Measurements from ENCODE around the gene SLC29A3. TPM values are rescaled to one million over a fixed set of nuclear protein-coding genes. Genes with fewer than 3 reads are reported as not detected.

SLC29A3 gene
- total RNA-seq, 1 donor from 2014 or later = 1.7 TPM

DNA sequence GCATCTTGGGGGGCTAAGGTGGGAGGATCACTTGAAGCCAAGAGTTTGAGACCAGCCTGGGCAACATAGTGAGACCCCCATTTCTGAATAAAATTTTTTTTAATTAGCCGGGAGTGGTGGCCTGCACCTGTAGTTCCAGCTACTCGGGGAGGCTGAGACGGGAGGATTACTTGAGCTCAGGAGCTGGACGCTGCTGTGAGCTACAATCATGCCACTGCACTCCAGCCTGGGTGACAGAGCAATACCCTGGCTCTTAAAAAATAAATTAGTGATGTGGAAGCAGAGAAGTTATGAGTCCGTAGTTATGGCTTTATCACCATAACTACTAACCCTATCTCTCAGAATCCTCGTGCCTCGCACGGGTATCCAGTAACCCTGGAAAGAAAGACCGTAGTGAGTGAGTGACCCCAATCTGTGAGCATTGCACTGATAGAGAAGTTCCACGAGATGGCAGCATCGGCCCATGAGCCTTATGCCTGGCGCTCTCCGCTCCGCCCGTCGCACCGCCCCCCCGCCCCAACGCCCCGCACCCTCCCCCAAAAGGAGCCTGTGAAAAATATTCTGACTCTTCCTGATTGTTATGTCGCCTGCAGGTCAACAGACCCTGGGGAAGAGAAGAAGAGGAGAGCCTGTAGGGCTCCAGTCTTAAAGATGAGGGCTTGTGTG lies 4.9 kb upstream of the SLC29A3 start:
- peak; percentile 50 for DNase-seq
- Histone ChIP-seq H3K27ac (replicated peaks) (peak overlapping the region; percentile 47), H3K27me3 (ENCODE audit: low read depth) (no peaks in the 10 kb centered on the region), H3K36me3 (no peaks in the 10 kb centered on the region), H3K4me1 (peaks cover 25% of the 10 kb centered on the region), H3K9me3 (replicated peaks) (no peaks in the 10 kb centered on the region), H3K4me3 (peak overlapping the region; percentile 42)
- TF ChIP-seq, protein P1, sequence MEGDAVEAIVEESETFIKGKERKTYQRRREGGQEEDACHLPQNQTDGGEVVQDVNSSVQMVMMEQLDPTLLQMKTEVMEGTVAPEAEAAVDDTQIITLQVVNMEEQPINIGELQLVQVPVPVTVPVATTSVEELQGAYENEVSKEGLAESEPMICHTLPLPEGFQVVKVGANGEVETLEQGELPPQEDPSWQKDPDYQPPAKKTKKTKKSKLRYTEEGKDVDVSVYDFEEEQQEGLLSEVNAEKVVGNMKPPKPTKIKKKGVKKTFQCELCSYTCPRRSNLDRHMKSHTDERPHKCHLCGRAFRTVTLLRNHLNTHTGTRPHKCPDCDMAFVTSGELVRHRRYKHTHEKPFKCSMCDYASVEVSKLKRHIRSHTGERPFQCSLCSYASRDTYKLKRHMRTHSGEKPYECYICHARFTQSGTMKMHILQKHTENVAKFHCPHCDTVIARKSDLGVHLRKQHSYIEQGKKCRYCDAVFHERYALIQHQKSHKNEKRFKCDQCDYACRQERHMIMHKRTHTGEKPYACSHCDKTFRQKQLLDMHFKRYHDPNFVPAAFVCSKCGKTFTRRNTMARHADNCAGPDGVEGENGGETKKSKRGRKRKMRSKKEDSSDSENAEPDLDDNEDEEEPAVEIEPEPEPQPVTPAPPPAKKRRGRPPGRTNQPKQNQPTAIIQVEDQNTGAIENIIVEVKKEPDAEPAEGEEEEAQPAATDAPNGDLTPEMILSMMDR (IDR thresholded peaks at IDR 0.05; ENCODE audit: borderline replicate concordance) = peak; percentile 99
- intact Hi-C loops (cut with micrococcal nuclease) = loop anchor here (10.0 kb wide), 1 partner anchor 261 kb away; no protein-coding TSS in a partner anchor

DNA sequence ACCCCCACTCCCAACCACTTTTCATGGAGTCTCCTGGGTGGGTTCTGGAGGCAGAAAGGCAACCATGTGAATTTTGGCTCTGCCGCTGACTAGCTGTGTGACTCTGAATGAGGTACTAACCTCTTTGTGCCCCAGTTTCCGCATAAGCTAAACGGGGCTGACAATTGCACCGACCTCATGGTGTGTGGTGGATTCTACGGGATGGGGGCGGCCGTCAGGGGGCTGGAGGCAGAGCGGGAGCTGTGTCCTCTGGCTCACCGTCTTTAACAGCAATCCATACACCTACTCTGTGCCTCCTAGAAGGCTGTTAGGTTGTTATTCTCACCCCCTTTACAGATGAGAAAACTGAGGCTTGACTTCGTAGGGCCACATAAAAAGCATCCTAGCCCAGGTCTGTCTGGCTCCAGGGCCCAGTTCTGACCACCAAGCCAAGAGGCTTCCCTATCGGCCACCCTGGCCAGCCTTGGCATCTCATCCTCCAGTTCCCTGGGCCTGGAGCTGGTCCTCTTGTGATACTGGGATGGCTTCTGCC lies 4.3 kb upstream of the SLC29A3 start:
- intact Hi-C loops (cut with micrococcal nuclease) = loop anchor here (10.0 kb wide), 1 partner anchor 260 kb away; no protein-coding TSS in a partner anchor
- no peak for DNase-seq
- Histone ChIP-seq H3K36me3 (no peaks in the 10 kb centered on the region), H3K4me1 (peaks cover 31% of the 10 kb centered on the region), H3K27me3 (ENCODE audit: low read depth) (no peaks in the 10 kb centered on the region), H3K27ac (replicated peaks) (no peak overlapping the region), H3K4me3 (peak overlapping the region; percentile 42), H3K9me3 (replicated peaks) (no peaks in the 10 kb centered on the region)
- TF ChIP-seq, protein P1 (IDR thresholded peaks at IDR 0.05; ENCODE audit: borderline replicate concordance) = no peak

DNA sequence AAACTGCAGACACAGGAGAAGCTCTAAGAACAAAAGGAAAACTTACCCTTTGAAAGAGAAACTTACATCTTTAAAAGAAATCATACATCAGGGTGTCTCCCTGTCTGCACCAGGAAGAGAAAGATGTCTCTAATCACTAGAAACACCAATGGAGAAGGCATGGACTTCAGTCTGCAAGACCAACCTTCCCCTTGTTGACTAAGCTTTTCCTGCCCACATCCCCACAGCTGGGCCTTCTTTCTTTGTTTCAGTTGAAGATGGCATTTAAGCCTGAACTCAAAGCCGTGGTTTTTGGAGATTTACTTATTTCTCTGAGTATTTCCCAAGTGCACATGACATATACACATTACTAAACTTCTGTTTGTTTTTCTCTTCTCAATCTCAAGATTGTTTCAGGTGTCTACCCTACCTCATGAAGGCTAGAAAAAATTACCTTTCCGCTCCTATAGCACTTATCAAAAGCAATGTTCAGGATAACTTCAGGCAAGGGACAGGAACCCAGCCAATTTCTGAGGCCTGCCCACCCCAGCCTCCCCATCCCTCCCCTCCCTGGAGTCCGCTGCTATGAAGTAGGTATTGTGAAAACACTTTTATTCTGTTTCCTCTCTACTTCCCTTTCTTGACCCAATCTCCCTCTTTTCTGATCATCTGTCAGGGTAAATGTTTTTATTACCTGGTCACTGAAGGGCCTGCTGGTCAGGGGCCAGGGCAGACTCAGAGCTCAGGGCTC lies 2.8 kb upstream of the SLC29A3 start:
- H3K4me3 ChIP-seq = no peak overlapping the region
- peaks cover 41% of the 10 kb centered on the region for H3K4me1 ChIP-seq
- no peak for DNase-seq
- no peaks in the 10 kb centered on the region for H3K36me3 ChIP-seq
- no peaks in the 10 kb centered on the region for H3K27me3 ChIP-seq (ENCODE audit: low read depth)
- TF ChIP-seq, protein P1 (IDR thresholded peaks at IDR 0.05; ENCODE audit: borderline replicate concordance) = no peak
- intact Hi-C loops (cut with micrococcal nuclease) = loop anchor here (10.0 kb wide), 1 partner anchor 259 kb away; no protein-coding TSS in a partner anchor
- H3K9me3 ChIP-seq (replicated peaks) = no peaks in the 10 kb centered on the region
- H3K27ac ChIP-seq (replicated peaks) = no peak overlapping the region

DNA sequence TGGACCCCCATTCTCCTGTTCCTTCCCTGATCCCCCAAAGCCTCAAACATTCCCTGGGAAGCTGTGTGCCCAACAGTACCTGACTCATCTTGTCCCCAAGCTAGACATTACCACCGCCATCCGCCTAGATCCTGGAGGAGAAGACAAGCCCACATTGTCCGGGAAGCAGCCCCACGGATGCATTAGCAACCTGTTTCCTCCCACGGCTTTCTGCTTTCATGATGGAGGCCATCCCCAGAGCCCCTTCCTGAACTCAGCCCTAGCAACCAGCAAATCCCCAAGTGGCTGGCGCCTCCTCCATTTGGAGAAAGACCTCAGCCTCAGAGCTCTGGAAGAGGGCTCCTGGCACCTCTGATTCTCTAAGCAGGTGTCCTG lies 2.3 kb upstream of the SLC29A3 start:
- DNase-seq = no peak
- H3K4me1 ChIP-seq = peaks cover 41% of the 10 kb centered on the region
- intact Hi-C loops (cut with micrococcal nuclease) = loop anchor here (10.0 kb wide), 1 partner anchor 258 kb away; no protein-coding TSS in a partner anchor
- no peaks in the 10 kb centered on the region for H3K36me3 ChIP-seq
- no peaks in the 10 kb centered on the region for H3K9me3 ChIP-seq (replicated peaks)
- no peak overlapping the region for H3K27ac ChIP-seq (replicated peaks)
- H3K27me3 ChIP-seq (ENCODE audit: low read depth) = no peaks in the 10 kb centered on the region
- no peak overlapping the region for H3K4me3 ChIP-seq
- TF ChIP-seq, protein P1 (IDR thresholded peaks at IDR 0.05; ENCODE audit: borderline replicate concordance) = no peak

DNA sequence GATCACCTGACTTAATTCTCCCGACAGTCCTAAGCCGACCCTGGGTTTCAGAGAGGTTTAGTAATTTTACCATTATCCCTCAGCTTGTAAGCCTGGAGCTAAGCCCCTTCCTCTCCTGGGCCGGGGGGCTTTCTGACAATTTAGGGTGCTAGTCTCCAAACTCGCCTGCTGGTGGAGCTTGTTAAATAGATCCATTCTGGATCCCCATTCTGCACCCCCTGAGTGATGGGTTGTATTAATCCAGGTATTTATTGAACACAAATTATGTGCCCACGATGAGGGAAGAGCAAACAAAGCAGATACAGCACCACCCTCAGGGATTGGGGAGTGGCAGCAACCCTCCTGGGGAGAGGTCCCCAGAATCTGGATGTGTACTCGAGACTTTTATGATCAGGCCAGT lies 1.3 kb upstream of the SLC29A3 start:
- intact Hi-C loops (cut with micrococcal nuclease) = loop anchor here (10.0 kb wide), 1 partner anchor 257 kb away; no protein-coding TSS in a partner anchor
- Histone ChIP-seq H3K4me3 (no peak overlapping the region), H3K27me3 (ENCODE audit: low read depth) (no peaks in the 10 kb centered on the region), H3K4me1 (peaks cover 41% of the 10 kb centered on the region), H3K9me3 (replicated peaks) (no peaks in the 10 kb centered on the region), H3K36me3 (no peaks in the 10 kb centered on the region), H3K27ac (replicated peaks) (no peak overlapping the region)
- no peak for DNase-seq
- TF ChIP-seq, protein P1 (IDR thresholded peaks at IDR 0.05; ENCODE audit: borderline replicate concordance) = no peak

Data from left ventricle myocardium inferior (tissue), 1 donor.